HG02885 (cell line): ENCODE results near the gene GSG1L.

Experiments used
- ATAC-seq: cut with Tn5 transposase; IDR thresholded peaks from one replicate; pipeline ENCODE4 v1.9.1; 2021; ENCODE audit warnings: mild to moderate bottlenecking; ENCODE audit not compliant: unreplicated experiment, poor library complexity

Gene GSG1L

DNA sequence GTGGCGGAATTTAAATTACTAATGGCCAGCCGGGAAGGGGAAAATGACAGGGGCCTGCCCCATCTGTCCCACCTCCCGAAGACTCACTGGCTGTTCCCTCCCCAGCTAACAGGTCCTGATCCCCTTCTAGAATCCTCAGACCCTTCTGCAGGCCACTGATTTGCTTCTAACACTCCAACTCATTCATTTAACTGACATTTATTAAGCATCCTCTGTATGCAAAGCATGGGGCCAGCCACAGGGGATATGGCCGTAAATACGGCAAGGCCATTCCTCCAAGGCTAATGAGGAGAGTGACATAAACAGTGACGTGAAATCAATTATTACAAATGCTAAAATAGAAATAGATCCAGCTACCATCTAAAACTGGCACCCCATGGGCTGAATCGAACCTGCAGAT, 195.3 kb downstream of the GSG1L start:
- no peak for ATAC-seq

DNA sequence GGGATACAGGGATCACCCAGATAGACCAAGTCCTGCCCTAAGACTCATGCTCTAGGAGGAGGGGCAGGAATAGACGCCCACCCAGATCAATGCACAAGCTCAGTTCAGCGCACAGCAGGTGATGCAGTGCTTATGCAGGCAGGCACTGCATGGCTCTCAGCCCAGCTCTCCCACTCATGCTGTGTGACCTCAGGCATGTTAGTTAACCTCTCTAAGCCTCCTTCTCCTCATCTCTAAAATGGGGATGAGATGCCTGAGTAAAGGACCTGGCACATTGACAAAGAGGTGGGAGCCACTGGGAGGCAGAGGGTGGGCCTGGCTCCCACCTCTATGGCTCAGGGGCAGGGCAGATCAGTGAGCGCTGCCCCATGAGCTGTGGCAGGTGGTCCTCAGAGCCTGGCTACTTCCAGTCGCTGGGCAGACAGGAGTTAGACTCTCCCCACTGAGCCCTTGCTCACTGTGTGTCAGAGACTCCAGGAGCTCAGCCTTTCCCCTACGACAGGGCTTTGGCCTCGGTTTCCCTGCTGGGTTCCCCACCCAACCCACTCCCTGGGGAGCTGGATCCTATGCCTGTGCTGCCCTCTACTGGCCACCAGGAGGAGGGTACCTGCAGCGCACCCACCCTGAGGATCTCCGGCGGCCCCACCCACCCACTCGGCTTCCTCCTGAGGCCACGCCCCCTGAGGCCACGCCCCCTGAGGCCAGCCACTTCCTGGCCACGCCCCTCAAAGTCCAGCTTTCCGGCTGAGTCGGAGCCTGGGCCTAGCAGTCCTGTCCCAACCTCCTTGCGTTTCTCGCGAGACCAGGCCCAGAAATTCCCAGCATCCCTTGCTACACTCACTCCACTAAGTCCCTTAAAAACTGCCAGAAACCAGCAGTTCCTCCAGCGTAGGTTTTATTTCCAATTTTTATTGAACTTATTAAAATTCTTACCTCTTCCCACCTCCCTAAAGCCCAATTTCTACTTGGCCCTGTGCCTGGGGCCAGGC, 196.1 kb downstream of the GSG1L start:
- ATAC-seq, result no peak

DNA sequence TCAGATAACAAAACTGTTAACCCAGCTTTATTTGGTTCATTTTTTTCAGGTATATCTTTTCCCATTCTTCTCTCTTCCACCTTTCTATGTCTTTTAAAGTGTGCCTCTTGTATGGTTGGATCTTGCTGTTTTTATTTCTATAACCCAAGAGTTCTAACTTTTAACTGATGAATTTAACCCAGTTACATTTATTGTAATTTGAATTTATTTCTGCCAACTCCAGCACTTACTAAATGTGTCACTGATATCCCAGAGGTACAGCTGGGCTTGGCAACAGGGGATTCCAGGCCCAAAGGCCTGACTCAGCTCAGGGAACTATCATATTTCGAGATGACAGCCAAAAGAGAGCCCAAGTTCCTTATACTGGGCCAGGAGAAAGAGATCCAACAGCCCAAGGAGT, 200.1 kb downstream of the GSG1L start:
- ATAC-seq, result no peak

- ATAC-seq, result no peak
Measured at GRCh38 chr16:27862953-27863352, 200.6 kb downstream of the GSG1L start.

GRCh38 chr16:27860091-27860490, 203.4 kb downstream of the GSG1L start:
- ATAC-seq, result no peak

DNA sequence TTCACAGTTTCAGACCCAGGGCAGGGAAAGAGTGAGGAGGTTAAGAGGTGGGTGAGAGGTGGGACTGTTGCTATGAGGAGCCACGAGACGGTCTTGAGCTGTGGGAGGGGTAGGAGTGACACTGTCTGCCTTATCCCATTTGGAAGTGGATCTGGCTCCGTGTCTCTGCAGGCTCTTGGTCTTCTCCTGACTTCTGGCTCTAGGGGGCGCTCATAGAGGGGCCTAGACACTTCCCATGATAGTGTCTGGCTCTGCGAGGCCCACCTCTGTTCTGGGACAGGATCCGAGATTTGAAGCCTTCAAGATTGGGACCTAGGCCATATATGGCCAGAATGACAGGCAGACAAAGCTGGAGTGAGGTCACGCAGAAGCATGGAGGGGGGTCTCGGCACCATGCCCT, 204.5 kb downstream of the GSG1L start:
- no peak for ATAC-seq

DNA sequence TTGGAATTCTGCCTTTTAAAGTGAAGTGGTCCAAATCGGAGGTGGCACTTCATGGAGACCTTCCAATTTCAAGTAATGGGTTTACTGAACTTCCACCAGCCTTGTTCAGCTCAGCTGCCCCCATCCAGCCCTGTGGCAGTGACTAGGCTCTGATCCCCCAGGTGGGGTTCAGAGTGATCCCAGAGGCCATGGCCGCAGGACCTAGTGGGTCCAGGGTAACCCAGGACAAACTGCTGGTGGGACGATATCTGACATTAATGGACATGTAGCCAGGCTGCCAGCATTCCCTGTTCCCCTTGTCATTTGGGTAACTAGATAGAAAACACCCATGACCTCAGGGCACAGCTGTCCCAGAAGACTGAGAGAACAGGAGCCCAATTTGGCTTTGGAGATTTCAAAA, 209.9 kb downstream of the GSG1L start:
- ATAC-seq, result no peak

GRCh38 chr16:27853101-27853500, 210.4 kb downstream of the GSG1L start:
- no peak for ATAC-seq

DNA sequence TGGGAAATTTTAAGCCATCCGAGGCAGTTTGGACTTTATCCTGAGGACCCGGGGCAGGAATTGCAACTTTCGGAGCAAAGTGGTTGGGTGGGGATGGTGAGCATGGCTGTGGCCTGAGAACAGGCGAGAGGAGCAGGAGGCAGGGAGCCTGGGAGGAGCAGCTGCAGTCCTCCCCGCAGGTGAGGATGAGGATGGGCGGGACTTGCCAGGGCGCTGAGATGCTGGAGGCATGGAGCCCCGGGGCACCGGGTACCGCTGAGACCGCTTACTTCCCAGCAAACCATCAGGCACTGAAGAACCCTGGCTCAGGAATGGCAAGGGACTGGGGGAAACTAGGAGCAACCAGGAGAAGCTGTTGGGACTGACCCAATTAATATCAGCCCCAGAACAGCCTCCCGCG, 210.8 kb downstream of the GSG1L start:
- no peak for ATAC-seq

GRCh38 chr16:27852116-27852515, 211.4 kb downstream of the GSG1L start:
- no peak for ATAC-seq

- ATAC-seq, result no peak
Measured at GRCh38 chr16:27851586-27851985, 211.9 kb downstream of the GSG1L start.

DNA sequence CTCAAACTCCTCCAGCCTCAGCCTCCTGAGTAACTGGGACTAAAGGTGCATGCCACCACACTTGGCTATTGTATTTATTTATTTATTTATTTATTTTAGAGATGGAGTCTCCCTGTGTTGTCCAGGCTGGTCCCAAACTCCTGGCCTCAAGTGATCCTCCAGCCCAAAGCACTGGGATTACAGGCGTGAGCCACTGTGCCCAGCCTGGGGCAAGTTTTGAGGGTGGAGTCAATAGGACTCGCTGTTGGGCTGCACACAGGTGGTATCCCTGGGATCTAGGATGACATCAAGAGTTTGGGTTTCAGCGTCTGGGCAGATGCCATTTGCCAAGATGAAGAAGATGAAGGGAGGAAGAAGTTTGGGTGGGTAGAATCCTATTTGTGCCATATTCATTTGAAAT, 213.9 kb downstream of the GSG1L start:
- no peak for ATAC-seq

DNA sequence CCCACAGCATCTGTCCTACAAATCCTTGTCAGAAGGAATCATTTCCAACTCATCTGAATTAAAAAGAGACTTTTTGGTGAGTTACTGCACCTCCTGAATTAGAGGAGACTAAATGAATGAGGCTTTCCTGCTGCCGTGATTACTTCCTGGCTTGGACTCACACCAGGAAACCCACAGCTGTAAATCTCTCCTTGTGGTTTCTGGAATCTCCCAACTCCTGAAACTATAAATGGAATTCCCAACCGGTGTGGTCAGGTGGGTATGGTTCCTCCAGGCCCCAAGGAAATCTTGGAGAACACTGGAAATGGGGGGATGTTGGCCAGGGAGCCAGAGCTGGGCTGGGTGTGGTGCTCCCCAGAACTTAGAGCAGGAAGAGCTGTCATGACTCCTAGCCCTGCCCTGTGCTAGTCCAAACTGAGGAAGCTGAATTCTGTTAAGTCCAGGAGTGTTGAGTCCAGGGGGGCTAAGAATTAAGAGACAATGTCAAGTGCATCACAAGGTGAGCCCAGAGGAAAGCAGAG, 216.4 kb downstream of the GSG1L start:
- no peak for ATAC-seq

DNA sequence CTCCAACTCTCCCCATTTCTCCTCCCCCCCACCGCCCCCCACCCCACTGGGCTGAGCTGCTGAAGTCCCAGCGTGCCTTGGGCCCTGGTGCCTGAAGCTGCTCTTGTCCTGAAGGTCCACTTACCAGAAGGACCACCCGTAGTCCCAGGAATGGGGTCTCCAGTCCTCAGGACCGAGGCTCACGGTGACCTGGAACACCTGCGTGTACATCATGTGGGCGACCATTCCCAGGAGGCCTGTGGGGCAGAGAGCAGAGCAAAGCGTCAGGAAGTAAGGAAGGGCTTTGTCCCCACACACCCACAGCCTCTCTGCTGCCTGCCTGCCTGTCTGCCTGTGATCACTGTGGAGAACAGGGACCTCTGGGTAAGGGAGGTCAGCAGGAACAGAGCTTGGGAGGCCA, 218.7 kb downstream of the GSG1L start:
- ATAC-seq, result no peak

DNA sequence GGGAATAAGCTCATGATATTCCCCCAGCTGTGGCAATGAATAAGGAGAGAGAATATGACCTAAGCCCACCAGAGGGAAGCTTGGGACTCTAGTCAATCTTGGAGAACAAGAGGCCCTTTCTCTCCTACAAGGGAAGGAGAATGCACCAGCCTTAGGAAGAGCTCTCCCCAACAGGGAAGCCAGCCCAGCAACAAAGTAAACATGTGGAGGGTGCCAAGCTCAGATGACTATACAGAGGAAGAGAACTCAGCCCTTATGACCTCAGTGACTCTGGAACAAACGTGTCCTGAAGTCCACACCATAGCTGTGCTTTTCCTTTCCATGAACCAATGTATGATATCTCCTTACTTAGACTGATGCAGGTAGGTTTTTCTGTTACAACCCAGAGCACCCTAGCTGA, 219.7 kb downstream of the GSG1L start:
- no peak for ATAC-seq

DNA sequence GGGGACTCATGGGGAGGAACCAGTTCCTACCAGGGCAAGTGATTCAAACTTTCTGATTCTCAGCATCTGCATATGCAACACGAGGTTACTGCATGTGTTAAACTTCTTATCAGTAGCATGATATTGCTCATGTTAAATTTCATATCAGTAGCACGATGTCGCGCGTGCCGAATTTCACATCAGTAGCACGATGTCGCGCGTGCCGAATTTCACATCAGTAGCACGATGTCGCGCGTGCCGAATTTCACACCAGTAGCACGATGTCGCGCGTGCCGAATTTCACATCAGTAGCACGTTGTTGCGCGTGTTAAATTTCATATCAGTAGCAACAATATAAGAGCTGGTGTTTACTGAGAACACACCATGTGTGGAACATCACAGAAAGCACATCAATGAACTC, 221.6 kb downstream of the GSG1L start:
- ATAC-seq, result no peak

DNA sequence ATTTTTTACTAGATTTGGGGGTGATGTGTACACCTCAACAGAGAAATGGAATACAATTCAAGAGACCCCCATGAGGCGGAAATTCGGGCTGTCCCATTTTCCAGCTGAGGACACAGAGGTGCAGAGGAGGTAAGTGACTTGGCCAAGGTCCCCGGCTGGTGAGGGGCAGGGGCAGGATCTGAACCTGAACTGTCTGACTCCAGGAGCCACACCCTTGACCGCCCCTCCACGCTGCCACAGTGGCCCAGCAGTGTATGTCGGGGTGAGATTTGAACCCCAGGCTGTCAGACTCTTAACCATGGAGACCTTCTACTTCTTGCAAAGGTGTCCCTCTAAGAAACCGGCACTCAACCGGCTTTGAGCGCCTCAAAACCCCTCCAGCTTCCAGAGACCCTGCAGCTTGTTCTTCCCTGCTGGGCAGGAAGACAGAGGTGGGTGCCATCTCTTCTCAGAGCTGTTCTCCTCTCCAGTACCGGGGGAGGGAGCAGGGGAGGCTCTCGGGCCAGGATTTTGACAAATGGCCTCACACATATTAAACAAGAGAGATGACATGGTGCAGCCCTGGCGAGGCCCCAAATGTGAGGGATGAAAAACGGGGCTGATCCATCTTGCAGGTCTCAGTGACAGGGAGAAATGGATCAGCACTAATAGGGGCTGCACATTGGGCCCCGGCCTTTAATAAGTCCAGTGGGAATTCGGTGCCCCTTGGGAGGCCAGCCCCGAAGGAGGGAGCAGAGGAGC, 222.3 kb downstream of the GSG1L start:
- no peak for ATAC-seq

- no peak for ATAC-seq
Measured at GRCh38 chr16:27840311-27841060, 223.0 kb downstream of the GSG1L start.

- ATAC-seq, result no peak
Measured at GRCh38 chr16:27839419-27839818, 224.1 kb downstream of the GSG1L start.

DNA sequence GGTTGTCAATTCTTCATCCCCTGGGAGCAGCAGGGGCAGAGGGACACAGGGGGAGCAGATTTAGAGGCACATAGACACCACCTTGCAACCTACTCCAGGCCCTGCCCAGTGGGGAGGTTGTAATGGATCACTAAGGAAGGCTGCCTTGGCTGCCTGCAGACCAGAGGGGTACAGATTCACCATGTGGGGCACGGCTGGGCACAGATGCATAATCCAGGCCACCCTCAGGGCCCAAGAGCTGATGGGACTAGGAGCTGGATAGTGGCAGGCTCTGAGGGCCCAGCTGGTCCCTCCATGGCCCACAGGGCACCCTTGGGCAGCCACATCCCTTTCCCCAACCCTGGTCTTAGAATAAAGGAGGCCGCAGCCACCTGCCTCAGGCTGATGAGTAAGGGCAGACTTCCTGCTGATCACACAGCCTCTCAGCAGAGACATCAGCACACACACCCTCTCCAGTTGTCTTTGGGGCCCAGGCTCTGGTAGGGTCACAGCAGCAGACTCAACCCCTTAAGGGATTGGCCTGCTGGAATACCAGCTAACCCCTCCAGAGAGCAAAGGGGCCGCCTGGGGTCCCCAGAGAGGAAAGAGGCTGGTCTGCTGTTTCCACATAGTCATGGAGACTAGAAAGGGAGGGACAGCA, 224.9 kb downstream of the GSG1L start:
- no peak for ATAC-seq
